ENCODE data around the gene DGKH. TPM values are rescaled to one million over a fixed set of nuclear protein-coding genes. Genes with fewer than 3 reads are reported as not detected.

The DGKH gene
- total and polyA plus RNA-seq, 9 of the 15 experiments (the other 6 are each of a cell fraction or from before 2014, with no cell fraction given) = 0.38 to 4.4 (median 3.1) TPM

GRCh38 chr13:42071672-42072419, 23.4 kb downstream of the DGKH start (continued):
- TF ChIP-seq ATF3 (IDR thresholded peaks at IDR 0.05) = peak; percentile 46; the same call in 1 of the 2 replicates
- no peak for TF ChIP-seq ATF3 (CRISPR knock-in tag; conservative IDR thresholded peaks at IDR 0.05)
- TF ChIP-seq ZBTB2 (IDR thresholded peaks at IDR 0.05) = no peak
- TF ChIP-seq OTX1 (CRISPR knock-in tag; IDR thresholded peaks at IDR 0.05) = no peak
- no peak for TF ChIP-seq TAF7 (tag; IDR thresholded peaks at IDR 0.05)
- no peak for TF ChIP-seq ZBTB11 (CRISPR knock-in tag; IDR thresholded peaks at IDR 0.05)
- peak; percentile 39; the same call in 1 of the 2 replicates for TF ChIP-seq SMARCA4 (IDR thresholded peaks at IDR 0.05)
- TF ChIP-seq GTF2E2 (tag; IDR thresholded peaks at IDR 0.05) = no peak
- TF ChIP-seq ETS1 (conservative IDR thresholded peaks at IDR 0.05; ENCODE audit: control insufficient read depth, low read depth, low read length) = no peak
- no peak for TF ChIP-seq TRIM25 (IDR thresholded peaks at IDR 0.05; ENCODE audit: borderline replicate concordance)
- TF ChIP-seq NFE2 (IDR thresholded peaks at IDR 0.05; ENCODE audit: low read depth) = no peak
- TF ChIP-seq RCOR1 (IDR thresholded peaks at IDR 0.05; ENCODE audit: borderline replicate concordance in 1 of 2, low read depth in 2 of 2, low read length in 2 of 2) = peak in 1 of 2 experiments; percentile 86; a peak in 2 of 4 replicates
- TF ChIP-seq BMI1 (IDR thresholded peaks at IDR 0.05; ENCODE audit: low read length) = no peak
- TF ChIP-seq ZNF507 (tag; conservative IDR thresholded peaks at IDR 0.05) = no peak
- no peak for TF ChIP-seq PTRF (tag; IDR thresholded peaks at IDR 0.05)
- TF ChIP-seq MTA1 (IDR thresholded peaks at IDR 0.05; ENCODE audit: borderline replicate concordance) = 0 out of 2 replicates have a peak, but pooled peaks have one; percentile 33
- TF ChIP-seq SAP30 (IDR thresholded peaks at IDR 0.05; ENCODE audit: borderline replicate concordance, insufficient read depth, low read depth, low read length, poor library complexity, severe bottlenecking) = no peak

All from K562 (cell line).